PFSK-1 (cell line): ENCODE results near the gene ZNF330.

Source experiments
- FOXP2 ChIP-seq: optimal IDR thresholded peaks from 2 replicates; pipeline ENCODE3; 2011; ENCODE audit warnings: borderline replicate concordance, control low read depth, inconsistent platforms; ENCODE audit not compliant: insufficient read depth; ENCODE audit errors: extremely low read length, extremely low read depth
- POLR2AphosphoS5 ChIP-seq: IDR thresholded peaks from 2 replicates; pipeline ENCODE4 v1.6.1; 2012; ENCODE audit warnings: low read depth, mild to moderate bottlenecking, control low read depth, low read length, moderate library complexity
- SIN3A ChIP-seq: IDR thresholded peaks from 2 replicates; pipeline ENCODE4 v1.6.1; 2012; ENCODE audit warnings: mild to moderate bottlenecking, low read length, moderate library complexity, borderline replicate concordance; ENCODE audit not compliant: insufficient read depth
- TAF1 ChIP-seq: IDR thresholded peaks from 2 replicates; pipeline ENCODE4 v1.6.1; 2012; ENCODE audit warnings: low read length, control low read depth, borderline replicate concordance; ENCODE audit not compliant: insufficient read depth
- TF ChIP-seq, protein P1 (sequence below), 2 experiments: IDR thresholded peaks; 2 replicates each; pipeline versions ENCODE4 v1.6.1 to v1.8.0; 2011 to 2012; ENCODE audit warnings: low read depth in 2 of 2, low read length in 2 of 2, control low read depth in 1 of 2, inconsistent platforms in 1 of 2, mild to moderate bottlenecking in 1 of 2, moderate library complexity in 1 of 2; ENCODE audit not compliant: insufficient read depth in 1 of 2

ZNF330 gene

DNA sequence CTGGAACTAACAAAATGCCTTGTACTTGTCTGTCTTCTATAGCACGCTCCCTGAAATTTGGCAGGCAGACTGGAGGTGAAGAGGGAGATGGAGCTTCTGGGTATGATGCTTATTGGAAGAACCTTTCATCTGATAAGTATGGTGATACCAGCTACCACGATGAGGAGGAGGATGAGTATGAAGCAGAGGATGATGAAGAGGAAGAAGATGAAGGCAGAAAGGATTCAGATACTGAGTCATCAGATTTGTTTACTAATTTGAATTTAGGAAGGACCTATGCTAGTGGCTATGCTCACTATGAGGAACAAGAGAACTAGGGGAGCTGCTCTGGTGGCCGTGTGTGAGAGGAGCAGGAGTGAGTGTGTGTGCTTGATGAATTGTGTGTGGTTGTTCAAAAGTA lies 13.0 kb downstream of the ZNF330 start:
- TF ChIP-seq TAF1: no peak
- TF ChIP-seq, protein P1, sequence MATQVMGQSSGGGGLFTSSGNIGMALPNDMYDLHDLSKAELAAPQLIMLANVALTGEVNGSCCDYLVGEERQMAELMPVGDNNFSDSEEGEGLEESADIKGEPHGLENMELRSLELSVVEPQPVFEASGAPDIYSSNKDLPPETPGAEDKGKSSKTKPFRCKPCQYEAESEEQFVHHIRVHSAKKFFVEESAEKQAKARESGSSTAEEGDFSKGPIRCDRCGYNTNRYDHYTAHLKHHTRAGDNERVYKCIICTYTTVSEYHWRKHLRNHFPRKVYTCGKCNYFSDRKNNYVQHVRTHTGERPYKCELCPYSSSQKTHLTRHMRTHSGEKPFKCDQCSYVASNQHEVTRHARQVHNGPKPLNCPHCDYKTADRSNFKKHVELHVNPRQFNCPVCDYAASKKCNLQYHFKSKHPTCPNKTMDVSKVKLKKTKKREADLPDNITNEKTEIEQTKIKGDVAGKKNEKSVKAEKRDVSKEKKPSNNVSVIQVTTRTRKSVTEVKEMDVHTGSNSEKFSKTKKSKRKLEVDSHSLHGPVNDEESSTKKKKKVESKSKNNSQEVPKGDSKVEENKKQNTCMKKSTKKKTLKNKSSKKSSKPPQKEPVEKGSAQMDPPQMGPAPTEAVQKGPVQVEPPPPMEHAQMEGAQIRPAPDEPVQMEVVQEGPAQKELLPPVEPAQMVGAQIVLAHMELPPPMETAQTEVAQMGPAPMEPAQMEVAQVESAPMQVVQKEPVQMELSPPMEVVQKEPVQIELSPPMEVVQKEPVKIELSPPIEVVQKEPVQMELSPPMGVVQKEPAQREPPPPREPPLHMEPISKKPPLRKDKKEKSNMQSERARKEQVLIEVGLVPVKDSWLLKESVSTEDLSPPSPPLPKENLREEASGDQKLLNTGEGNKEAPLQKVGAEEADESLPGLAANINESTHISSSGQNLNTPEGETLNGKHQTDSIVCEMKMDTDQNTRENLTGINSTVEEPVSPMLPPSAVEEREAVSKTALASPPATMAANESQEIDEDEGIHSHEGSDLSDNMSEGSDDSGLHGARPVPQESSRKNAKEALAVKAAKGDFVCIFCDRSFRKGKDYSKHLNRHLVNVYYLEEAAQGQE (IDR thresholded peaks at IDR 0.05; ENCODE audit: insufficient read depth in 1 of 2, low read depth in 2 of 2, low read length in 2 of 2): no peak
- no peak for TF ChIP-seq FOXP2
- no peak for TF ChIP-seq SIN3A
- TF ChIP-seq POLR2AphosphoS5: no peak

DNA sequence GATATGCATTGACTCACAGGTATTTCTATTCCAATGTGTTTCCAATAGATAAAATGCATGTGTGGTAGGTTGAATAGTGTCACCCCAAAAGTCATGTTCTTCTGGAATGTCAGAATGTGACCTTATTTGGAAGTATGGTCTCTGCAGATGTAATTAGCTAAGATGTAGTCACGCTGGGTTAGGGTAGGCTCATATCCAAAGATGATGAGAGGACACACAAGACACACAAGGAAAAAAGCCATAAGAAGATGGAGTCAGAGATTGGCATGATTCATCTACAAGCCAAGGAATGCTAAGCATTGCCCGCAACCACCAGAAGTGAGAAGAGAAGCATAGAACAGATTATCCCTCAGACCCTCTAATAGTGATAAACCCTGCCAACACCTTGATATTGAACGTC lies 17.5 kb downstream of the ZNF330 start:
- TF ChIP-seq, protein P1 (IDR thresholded peaks at IDR 0.05; ENCODE audit: insufficient read depth in 1 of 2, low read depth in 2 of 2, low read length in 2 of 2): no peak
- TF ChIP-seq SIN3A (no peak), FOXP2 (no peak), POLR2AphosphoS5 (no peak), TAF1 (no peak)

- TF ChIP-seq, protein P1 (IDR thresholded peaks at IDR 0.05; ENCODE audit: insufficient read depth in 1 of 2, low read depth in 2 of 2, low read length in 2 of 2): no peak
- TF ChIP-seq POLR2AphosphoS5 (no peak), TAF1 (no peak), FOXP2 (no peak), SIN3A (no peak)
These were observed 19.6 kb downstream of the ZNF330 start for GRCh38 chr4:141240259-141240658.

- TF ChIP-seq TAF1 (no peak), POLR2AphosphoS5 (no peak), SIN3A (no peak), FOXP2 (no peak)
- TF ChIP-seq, protein P1 (IDR thresholded peaks at IDR 0.05; ENCODE audit: insufficient read depth in 1 of 2, low read depth in 2 of 2, low read length in 2 of 2): no peak
These were observed 20.0 kb downstream of the ZNF330 start for GRCh38 chr4:141240671-141241070.

- no peak for TF ChIP-seq FOXP2
- no peak for TF ChIP-seq SIN3A
- no peak for TF ChIP-seq TAF1
- TF ChIP-seq, protein P1 (IDR thresholded peaks at IDR 0.05; ENCODE audit: insufficient read depth in 1 of 2, low read depth in 2 of 2, low read length in 2 of 2): no peak
- TF ChIP-seq POLR2AphosphoS5: no peak
These were observed 21.3 kb downstream of the ZNF330 start for GRCh38 chr4:141241986-141242385.
